Measurements from ENCODE around the gene ST3GAL3.

The ST3GAL3 gene

DNA sequence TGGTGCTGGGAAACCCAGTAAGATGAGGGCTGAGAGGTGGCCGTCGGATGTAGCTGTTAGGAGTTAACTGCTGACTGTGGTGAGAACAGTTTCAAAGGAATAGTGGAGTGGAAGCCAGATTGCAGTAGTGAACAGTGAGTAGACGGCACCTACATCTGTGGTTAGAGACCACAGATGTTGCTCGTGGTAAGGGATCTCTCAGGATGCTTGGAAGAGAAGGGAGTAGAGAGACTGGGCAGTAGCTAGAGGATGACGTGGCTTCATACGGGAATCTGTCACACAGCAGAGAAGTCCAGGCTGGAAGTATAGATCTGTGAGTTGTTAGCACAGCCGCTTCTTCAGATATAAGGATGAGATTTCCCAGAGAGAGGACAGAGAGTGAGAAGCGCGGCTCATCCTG is 218.5 kb downstream of the ST3GAL3 start:
- no peak for DNase-seq

DNA sequence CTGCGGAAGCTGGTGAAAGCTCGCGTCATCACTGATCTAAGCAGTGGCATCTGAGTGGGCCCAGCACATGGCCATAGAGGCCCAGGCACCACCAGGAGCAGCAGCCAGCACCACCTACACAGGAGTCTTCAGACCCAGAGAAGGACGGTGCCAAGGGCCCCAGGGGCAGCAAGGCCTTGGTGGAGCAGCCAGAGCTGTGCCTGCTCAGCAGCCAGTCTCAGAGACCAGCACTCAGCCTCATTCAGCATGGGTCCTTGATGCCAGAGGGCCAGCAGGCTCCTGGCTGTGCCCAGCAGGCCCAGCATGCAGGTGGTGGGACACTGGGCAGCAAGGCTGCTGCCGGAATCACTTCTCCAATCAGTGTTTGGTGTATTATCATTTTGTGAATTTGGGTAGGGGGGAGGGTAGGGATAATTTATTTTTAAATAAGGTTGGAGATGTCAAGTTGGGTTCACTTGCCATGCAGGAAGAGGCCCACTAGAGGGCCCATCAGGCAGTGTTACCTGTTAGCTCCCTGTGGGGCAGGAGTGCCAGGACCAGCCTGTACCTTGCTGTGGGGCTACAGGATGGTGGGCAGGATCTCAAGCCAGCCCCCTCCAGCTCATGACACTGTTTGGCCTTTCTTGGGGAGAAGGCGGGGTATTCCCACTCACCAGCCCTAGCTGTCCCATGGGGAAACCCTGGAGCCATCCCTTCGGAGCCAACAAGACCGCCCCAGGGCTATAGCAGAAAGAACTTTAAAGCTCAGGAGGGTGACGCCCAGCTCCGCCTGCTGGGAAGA is 223.0 kb downstream of the ST3GAL3 start:
- DNase-seq: peak; percentile 51

DNA sequence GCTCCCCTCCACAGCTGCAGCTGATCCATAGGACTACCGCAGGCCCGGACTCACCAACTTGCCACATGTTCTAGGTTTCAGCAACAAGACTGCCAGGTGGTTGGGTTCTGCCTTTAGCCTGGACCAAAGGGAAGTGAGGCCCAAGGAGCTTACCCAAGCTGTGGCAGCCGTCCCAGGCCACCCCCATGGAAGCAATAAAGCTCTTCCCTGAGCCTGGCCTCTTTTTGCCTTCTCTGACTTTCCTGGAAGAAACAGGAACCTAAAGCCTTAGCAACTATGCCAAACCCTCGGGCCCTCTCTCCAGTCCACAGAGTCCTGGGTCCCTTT is 223.6 kb downstream of the ST3GAL3 start:
- DNase-seq: no peak

GRCh38 chr1:43931711-43932660 is 224.7 kb downstream of the ST3GAL3 start:
- DNase-seq: no peak

DNA sequence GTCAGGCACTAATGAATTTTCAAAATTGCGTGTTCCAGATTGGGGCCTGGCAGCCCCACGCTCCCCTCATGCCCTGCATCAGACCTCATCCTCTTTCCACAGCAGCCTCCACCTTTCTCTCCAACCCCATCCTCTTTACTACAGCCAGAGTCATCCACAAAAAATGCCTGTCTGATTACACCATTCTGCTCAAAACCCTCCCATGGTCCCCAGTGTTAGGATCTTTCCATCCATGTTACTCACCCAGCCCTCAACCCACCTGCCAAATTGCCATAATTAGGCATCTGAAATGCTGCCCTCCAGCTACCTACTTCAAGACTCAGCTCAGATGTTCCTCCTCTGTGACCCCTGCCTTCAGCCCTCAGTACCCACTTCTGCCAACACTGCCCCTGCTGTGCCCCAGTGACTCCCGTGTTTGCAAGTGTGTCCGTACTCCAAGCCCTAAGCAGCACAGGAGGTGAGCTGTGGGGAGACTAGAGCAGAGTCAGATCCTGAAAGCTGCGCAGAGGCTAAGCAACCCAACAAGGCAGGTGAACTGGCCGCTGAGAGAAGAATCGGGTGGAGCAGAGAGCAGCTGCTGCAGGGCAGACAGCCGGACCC is 225.6 kb downstream of the ST3GAL3 start:
- DNase-seq: no peak

DNA sequence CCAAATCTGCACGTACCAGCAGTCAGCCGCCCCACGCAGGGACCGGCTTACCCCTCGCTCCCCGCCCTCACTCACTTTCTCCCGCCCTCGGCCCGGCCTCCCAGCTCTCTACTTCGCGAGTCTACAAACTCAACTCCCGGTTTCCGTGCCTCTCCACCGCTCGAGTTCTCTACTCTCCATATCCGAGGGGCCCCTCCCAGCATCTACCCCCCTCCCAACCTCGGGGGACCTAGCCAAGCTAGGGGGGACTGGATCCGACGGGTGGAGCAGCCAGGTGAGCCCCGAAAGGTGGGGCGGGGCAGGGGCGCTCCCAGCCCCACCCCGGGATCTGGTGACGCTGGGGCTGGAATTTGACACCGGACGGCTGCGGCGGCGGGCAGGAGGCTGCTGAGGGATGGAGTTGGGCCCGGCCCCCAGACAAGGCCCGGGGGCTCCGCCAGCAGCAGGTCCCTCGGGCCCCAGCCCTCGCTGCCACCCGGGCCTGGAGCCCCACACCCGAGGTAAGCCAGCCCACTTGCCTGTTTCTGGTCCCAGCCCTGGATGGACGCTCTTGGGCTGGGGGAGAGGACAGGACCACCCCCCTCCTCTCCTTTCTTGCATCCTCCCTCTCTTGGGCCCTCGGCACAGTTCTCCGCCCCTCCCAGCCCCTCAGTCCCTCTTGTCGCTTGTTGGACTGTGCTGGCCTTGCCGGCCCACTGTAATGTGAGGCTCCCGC is 226.2 kb downstream of the ST3GAL3 start, which contains the start of gene ARTN:
ARTN (plus strand) TSS at position 416 of the 715 bp plus-strand sequence. CDS start 1,856 bp downstream, outside the sequence.
- no peak for DNase-seq

GRCh38 chr1:43934101-43934985 is 227.0 kb downstream of the ST3GAL3 start:
- DNase-seq: peak; percentile 76

GRCh38 chr1:43934986-43935324 is 227.6 kb downstream of the ST3GAL3 start:
- DNase-seq: no peak

- no peak for DNase-seq
Observed at GRCh38 chr1:43935711-43936427, 228.5 kb downstream of the ST3GAL3 start.

DNA sequence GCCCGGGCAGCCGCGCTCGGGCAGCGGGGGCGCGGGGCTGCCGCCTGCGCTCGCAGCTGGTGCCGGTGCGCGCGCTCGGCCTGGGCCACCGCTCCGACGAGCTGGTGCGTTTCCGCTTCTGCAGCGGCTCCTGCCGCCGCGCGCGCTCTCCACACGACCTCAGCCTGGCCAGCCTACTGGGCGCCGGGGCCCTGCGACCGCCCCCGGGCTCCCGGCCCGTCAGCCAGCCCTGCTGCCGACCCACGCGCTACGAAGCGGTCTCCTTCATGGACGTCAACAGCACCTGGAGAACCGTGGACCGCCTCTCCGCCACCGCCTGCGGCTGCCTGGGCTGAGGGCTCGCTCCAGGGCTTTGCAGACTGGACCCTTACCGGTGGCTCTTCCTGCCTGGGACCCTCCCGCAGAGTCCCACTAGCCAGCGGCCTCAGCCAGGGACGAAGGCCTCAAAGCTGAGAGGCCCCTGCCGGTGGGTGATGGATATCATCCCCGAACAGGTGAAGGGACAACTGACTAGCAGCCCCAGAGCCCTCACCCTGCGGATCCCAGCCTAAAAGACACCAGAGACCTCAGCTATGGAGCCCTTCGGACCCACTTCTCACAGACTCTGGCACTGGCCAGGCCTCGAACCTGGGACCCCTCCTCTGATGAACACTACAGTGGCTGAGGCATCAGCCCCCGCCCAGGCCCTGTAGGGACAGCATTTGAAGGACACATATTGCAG is 229.3 kb downstream of the ST3GAL3 start:
- peak; percentile 26 for DNase-seq

DNA sequence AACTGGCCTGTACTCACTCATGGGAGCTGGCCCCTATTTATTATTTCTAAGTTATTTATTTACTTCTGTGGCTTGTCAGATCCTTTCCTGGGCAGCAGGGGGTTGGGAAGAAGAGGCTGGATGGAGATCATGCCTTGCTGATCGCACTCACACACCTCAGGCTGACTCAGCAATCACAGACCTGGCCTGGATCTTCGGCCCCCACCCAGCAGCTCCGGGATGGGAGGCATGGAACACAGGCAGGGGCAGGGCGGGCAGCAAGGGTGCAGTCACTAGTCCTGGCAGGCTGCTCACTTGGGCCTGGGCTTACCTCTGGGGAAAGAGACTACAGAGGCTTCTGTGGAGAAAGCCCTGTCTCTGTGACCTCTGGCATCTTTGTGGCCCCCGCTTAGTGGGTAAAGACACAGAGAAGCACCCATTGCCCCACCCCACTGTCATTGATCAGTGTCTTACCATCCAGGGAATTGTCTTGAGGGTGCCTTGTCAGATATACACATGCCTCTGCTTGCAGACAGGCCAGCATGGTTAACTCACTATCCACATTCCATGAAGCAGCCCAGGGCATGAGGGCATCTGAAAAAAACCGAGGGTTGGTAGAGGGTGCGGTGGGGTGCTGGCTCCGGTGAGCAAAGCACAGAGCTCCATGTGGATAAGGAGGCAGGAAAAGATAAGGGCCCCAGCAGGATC is 230.0 kb downstream of the ST3GAL3 start:
- no peak for DNase-seq

- no peak for DNase-seq
Observed at GRCh38 chr1:43938383-43938782, 231.0 kb downstream of the ST3GAL3 start.

GRCh38 chr1:43938892-43939587 is 231.7 kb downstream of the ST3GAL3 start:
- no peak for DNase-seq

- no peak for DNase-seq
Observed at GRCh38 chr1:43942411-43942810, 235.1 kb downstream of the ST3GAL3 start.

DNA sequence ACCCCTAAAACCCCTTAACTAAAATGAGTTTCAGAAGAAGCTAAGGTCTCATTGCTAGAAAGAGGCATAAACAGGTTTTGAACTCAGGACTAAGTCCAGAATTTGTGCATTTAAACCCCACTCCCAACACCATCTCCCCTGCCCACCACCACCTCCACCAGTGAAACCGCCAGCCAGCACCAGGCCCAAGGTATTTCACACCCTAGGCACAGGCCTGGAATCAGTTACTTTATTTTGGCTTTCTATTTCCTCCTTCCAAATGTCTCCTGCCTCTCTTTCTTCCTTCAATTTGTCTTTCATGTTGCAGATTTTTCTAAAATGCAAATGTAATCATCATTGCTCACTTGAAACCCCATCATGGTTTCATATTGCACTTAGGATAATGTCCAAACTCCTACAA is 237.5 kb downstream of the ST3GAL3 start:
- DNase-seq: no peak

DNA sequence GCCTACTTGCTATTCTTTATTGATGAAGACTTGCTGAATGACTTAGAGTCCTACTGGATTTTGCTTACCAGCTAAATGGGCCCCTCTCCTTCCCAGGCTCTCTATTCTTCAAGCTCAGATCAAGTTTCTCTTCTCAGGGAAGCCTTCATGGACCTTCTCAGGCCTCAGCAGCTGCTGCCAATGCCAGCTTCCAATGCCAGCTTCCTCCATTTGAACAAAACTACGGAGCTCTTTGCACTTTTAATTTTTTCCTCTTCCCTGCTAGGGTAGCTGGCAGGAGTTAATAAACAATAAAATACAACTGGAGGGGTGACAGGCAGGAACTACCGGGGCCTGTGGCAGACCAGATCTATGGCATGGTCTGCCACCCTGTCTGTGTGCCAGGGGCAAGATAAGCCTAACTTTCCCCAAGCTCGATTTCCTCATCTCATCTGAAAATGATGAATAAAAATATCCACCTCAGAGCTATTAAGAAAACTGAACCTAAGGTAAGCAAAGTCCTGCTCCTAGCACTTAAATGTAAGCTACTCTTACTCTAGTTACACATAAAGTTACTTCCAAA is 238.4 kb downstream of the ST3GAL3 start:
- no peak for DNase-seq

- DNase-seq: peak; percentile 97
Observed at GRCh38 chr1:43946236-43947060, 239.1 kb downstream of the ST3GAL3 start, which contains the start of gene IPO13. TSS of gene IPO13 (plus strand) at chr1:43946950. CDS start at chr1:43947601, 651 bp downstream.
